ENCODE results near the gene ARL6IP5.
A peak's percentile ranks its signal among the peaks of the same experiment; 100 is the strongest.

The ARL6IP5 gene

GRCh38 chr3:69120879-69121464 is 36.2 kb downstream of the ARL6IP5 start:
- DNase-seq, result peak; percentile 79
- H3K27ac ChIP-seq, result no peak overlapping the region
- H3K9me3 ChIP-seq (ENCODE audit: severe bottlenecking), result no peaks in the 10 kb centered on the region
- no peaks in the 10 kb centered on the region for H3K36me3 ChIP-seq
- no peaks in the 10 kb centered on the region for H3K27me3 ChIP-seq (ENCODE audit: insufficient read depth, low read depth, severe bottlenecking)
- peak; percentile 86 for TF ChIP-seq CTCF (IDR thresholded peaks at IDR 0.05; ENCODE audit: low read depth, low read length)
- no peak overlapping the region for H3K4me3 ChIP-seq (ENCODE audit: low read depth, low read length)

GRCh38 chr3:69121513-69121912 is 36.8 kb downstream of the ARL6IP5 start:
- no peak for DNase-seq
- Histone ChIP-seq H3K9me3 (ENCODE audit: severe bottlenecking) (no peaks in the 10 kb centered on the region), H3K27ac (no peak overlapping the region), H3K4me3 (ENCODE audit: low read depth, low read length) (no peak overlapping the region), H3K27me3 (ENCODE audit: insufficient read depth, low read depth, severe bottlenecking) (no peaks in the 10 kb centered on the region), H3K36me3 (no peaks in the 10 kb centered on the region)
- no peak for TF ChIP-seq CTCF (IDR thresholded peaks at IDR 0.05; ENCODE audit: low read depth, low read length)

GRCh38 chr3:69121950-69122349 is 37.2 kb downstream of the ARL6IP5 start:
- no peak for DNase-seq
- H3K9me3 ChIP-seq (ENCODE audit: severe bottlenecking), result no peaks in the 10 kb centered on the region
- no peaks in the 10 kb centered on the region for H3K27me3 ChIP-seq (ENCODE audit: insufficient read depth, low read depth, severe bottlenecking)
- no peak for TF ChIP-seq CTCF (IDR thresholded peaks at IDR 0.05; ENCODE audit: low read depth, low read length)
- no peak overlapping the region for H3K27ac ChIP-seq
- no peak overlapping the region for H3K4me3 ChIP-seq (ENCODE audit: low read depth, low read length)
- no peaks in the 10 kb centered on the region for H3K36me3 ChIP-seq

GRCh38 chr3:69122403-69122802 is 37.7 kb downstream of the ARL6IP5 start, which contains the start of gene LMOD3:
Gene LMOD3 (minus strand): TSS chr3:69122595. CDS start chr3:69122386, 209 bp downstream.
- H3K9me3 ChIP-seq (ENCODE audit: severe bottlenecking), result no peaks in the 10 kb centered on the region
- no peak for DNase-seq
- H3K36me3 ChIP-seq, result no peaks in the 10 kb centered on the region
- TF ChIP-seq CTCF (IDR thresholded peaks at IDR 0.05; ENCODE audit: low read depth, low read length), result no peak
- H3K4me3 ChIP-seq (ENCODE audit: low read depth, low read length), result no peak within 1 kb of the TSS
- H3K27ac ChIP-seq, result no peak within 1 kb of the TSS
- H3K27me3 ChIP-seq (ENCODE audit: insufficient read depth, low read depth, severe bottlenecking), result no peaks in the 10 kb centered on the region

GRCh38 chr3:69126216-69126615 is 41.5 kb downstream of the ARL6IP5 start:
- DNase-seq, result no peak
- Histone ChIP-seq H3K9me3 (ENCODE audit: severe bottlenecking) (no peaks in the 10 kb centered on the region), H3K4me3 (ENCODE audit: low read depth, low read length) (no peak overlapping the region), H3K27me3 (ENCODE audit: insufficient read depth, low read depth, severe bottlenecking) (no peaks in the 10 kb centered on the region), H3K36me3 (no peaks in the 10 kb centered on the region), H3K27ac (no peak overlapping the region)
- no peak for TF ChIP-seq CTCF (IDR thresholded peaks at IDR 0.05; ENCODE audit: low read depth, low read length)

- Histone ChIP-seq H3K4me3 (ENCODE audit: low read depth, low read length) (no peak overlapping the region), H3K9me3 (ENCODE audit: severe bottlenecking) (no peaks in the 10 kb centered on the region), H3K36me3 (no peaks in the 10 kb centered on the region), H3K27ac (no peak overlapping the region), H3K27me3 (ENCODE audit: insufficient read depth, low read depth, severe bottlenecking) (no peaks in the 10 kb centered on the region)
- no peak for DNase-seq
- no peak for TF ChIP-seq CTCF (IDR thresholded peaks at IDR 0.05; ENCODE audit: low read depth, low read length)
Observed at GRCh38 chr3:69126999-69127398, 42.3 kb downstream of the ARL6IP5 start.
